Heart right ventricle (tissue), 16 donors: ENCODE results near the gene MSL2. TPM values are rescaled to one million over a fixed set of nuclear protein-coding genes. Genes with fewer than 3 reads are reported as not detected.

Experiments used
- ATAC-seq, 8 donors: fragments of 200-7000 bp; cut with Tn5 transposase; one replicate each; pipeline ENCODE4 v1.9.1; 2020; ENCODE audit warnings: mild to moderate bottlenecking in 8 of 8, moderate library complexity in 8 of 8, moderate number of reproducible peaks in 1 of 8
- DNase-seq, 2 donors: peaks; one replicate each; pipeline ENCODE4 v3.0.0-alpha.2; 2020
- H3K27ac ChIP-seq, 10 donors: fragments of 200-600 bp; sonication (generic) in 2 of 10; one replicate each; pipeline versions ENCODE4 v1.5.0 to v1.8.0; 2020 to 2022; ENCODE audit warnings: mild to moderate bottlenecking in 3 of 10
- H3K27me3 ChIP-seq, 7 donors: fragments of 200-600 bp; one replicate each; pipeline ENCODE4 v1.8.0; 2021 to 2022; ENCODE audit warnings: mild to moderate bottlenecking in 2 of 7
- H3K36me3 ChIP-seq, 9 donors: fragments of 200-600 bp; sonication (generic) in 1 of 9; one replicate each; pipeline versions ENCODE4 v1.5.0 to v1.8.0; 2020 to 2022; ENCODE audit warnings: mild to moderate bottlenecking in 2 of 9
- H3K4me1 ChIP-seq, 9 donors: fragments of 200-600 bp; sonication (generic) in 1 of 9; one replicate each; pipeline versions ENCODE4 v1.5.0 to v1.8.0; 2020 to 2022; ENCODE audit warnings: mild to moderate bottlenecking in 4 of 9
- H3K4me3 ChIP-seq, 10 donors: fragments of 200-600 bp; sonication (generic) in 2 of 10; one replicate each; pipeline versions ENCODE4 v1.5.0 to v1.8.0; 2020 to 2022; ENCODE audit warnings: mild to moderate bottlenecking in 7 of 10, moderate library complexity in 2 of 10
- H3K9me3 ChIP-seq, 11 donors: fragments of 200-600 bp in 10 of 11; sonication (generic) in 2 of 11; one replicate each; pipeline versions ENCODE4 v1.5.0 to v1.8.0; 2013 to 2022; ENCODE audit warnings: mild to moderate bottlenecking in 2 of 11, control low read depth in 1 of 11, moderate library complexity in 1 of 11
- WGBS, 2 donors: extraction: QIAGEN DNeasy Blood & Tissue Kit; methylation state at CpG; one replicate each; pipeline ENCODE4 v1.1.7; 2013; ENCODE audit warnings: inconsistent platforms in 1 of 2; 5-methylcytosine and 5-hydroxymethylcytosine counted together
- intact Hi-C, 10 donors: fragments of 100-400 bp; cut with DNase I; formaldehyde crosslinking; loops; one replicate each; pipeline versions ENCODE4 v1.11.1 to v1.14.2; 2022
- polyA plus RNA-seq, 2 donors: library from polyadenylated mRNA; stranded (reverse); fragments of 200-250 nt; gene quantifications; one replicate each; pipeline ENCODE4 v1.2.3, GENCODE V29; 2013
- total RNA-seq, 10 donors: library from RNA; stranded (reverse); fragmentation: NEBNext Ultra II Directional in 3 of 10; extraction: Animal tissue kit (Norgen Biotek cat#: 25700) in 3 of 10; gene quantifications; one replicate each; pipeline versions ENCODE4 v1.2.1 to v1.2.4, GENCODE V29; 2021 to 2023
- TF ChIP-seq, protein P1 (sequence below), 9 donors: fragments of 200-600 bp; sonication (generic) in 2 of 9; IDR thresholded peaks; one replicate each; pipeline versions ENCODE4 v1.5.0 to v1.8.0; 2021 to 2022; ENCODE audit warnings: antibody characterized with exemption in 9 of 9, mild to moderate bottlenecking in 5 of 9, moderate library complexity in 1 of 9
- donor health status: Arrhythmogenic right ventricular cardiomyopathy.
- donor health status: ischemic (EF 13 %, LVEDD 7.1; RV severe dilation, severe dysfunction).
- donor health status: healthy with polysubstance abuse.
- donor health status: DM: no; HTN: yes; CAD: no.
- donor health status: DM: no; HTN: no; CAD: no.
- donor health status: ischemic (EF 25% LVEDD 6.9; RV normal size, moderate dysfunction).
- donor health status: ischemic (EF 25% LVEDD 5.7; RV mildly dilated, moderate dysfunction).
- donor health status: healthy.
- donor health status: DM: yes; HTN: yes; CAD: no.
- donor health status: Ischemic cardiomyopathy.
- donor health status: ischemic (EF 35%, LVEDD 5.7; RV mildly dilated, moderate dysfunction).
- donor health status: nonischemic (EF 11% LVEDD 7.7; RV severe dilation, severe dysfunction).
- donor health status: DM: yes; HTN: yes; CAD: no.
- donor health status: PGD.
- donor health status: ischemic (EF 29% LVEDD 5.4; RV normal size, mild dysfunction).
- donor health status: nonischemic (EF 23%, LVEDD 6.1; RV moderate dilation, normal function).

Gene MSL2
- total and polyA plus RNA-seq, 12 donors: 3.8 to 25.2 (median 20.1) TPM

DNA sequence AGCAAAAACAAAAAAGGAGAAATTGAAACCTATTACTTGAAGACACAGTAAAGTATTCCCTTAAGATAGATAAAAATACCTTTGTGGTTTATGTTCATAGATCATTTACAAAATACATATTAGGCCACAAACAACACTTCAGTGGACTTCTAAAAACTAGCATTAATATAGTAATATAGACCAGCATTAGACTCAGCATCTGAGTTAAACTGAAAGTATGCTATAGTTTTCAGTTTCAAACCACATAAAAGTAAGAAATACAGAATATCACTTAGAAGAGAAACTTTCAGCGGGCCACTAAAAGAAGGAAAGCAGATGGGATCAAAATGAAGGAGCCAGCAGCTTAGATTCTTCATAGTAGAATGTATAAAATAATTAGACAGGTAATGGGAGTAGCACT is 86.6 kb downstream of the MSL2 start:
- intact Hi-C loops: no loop called here
- Histone ChIP-seq H3K27ac (no peak overlapping the region), H3K9me3 (no peaks in the 10 kb centered on the region), H3K4me1 (no peaks in the 10 kb centered on the region), H3K4me3 (no peak overlapping the region), H3K36me3 (peaks cover 0 to 95% (median 10%) of the 10 kb centered on the region in 9 donors), H3K27me3 (no peaks in the 10 kb centered on the region)
- TF ChIP-seq, protein P1, sequence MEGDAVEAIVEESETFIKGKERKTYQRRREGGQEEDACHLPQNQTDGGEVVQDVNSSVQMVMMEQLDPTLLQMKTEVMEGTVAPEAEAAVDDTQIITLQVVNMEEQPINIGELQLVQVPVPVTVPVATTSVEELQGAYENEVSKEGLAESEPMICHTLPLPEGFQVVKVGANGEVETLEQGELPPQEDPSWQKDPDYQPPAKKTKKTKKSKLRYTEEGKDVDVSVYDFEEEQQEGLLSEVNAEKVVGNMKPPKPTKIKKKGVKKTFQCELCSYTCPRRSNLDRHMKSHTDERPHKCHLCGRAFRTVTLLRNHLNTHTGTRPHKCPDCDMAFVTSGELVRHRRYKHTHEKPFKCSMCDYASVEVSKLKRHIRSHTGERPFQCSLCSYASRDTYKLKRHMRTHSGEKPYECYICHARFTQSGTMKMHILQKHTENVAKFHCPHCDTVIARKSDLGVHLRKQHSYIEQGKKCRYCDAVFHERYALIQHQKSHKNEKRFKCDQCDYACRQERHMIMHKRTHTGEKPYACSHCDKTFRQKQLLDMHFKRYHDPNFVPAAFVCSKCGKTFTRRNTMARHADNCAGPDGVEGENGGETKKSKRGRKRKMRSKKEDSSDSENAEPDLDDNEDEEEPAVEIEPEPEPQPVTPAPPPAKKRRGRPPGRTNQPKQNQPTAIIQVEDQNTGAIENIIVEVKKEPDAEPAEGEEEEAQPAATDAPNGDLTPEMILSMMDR (IDR thresholded peaks at IDR 0.05): no peak
- DNase-seq (no peak), ATAC-seq (no peak)
- 97 to 98% methylated on average over 1 of the region's 1 CpG for WGBS, 2 donors

DNA sequence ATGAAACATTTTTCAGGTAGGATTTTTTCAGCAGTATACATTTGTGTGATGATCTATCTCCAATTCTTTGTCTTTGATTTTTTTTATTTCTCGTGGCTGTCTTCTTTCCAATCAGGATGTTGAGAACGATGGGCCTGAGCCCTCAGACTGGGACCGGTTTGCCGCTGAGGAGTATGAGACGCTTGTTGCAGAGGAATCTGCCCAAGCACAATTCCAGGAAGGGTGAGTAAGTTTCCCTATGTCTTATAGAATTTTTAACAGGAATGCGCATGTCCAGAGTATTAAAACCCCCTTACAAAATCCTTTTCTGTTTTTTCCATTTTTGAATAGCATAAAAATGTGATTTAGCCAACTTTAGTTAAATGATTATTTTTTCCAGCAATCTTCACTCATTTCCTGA is 90.0 kb downstream of the MSL2 start:
- ATAC-seq: no peak
- intact Hi-C loops: no loop called here
- H3K27ac ChIP-seq: no peak overlapping the region
- DNase-seq: no peak
- H3K9me3 ChIP-seq: no peaks in the 10 kb centered on the region
- WGBS, 2 donors: 77 to 86% methylated on average over 6 of the region's 6 CpGs
- TF ChIP-seq, protein P1 (IDR thresholded peaks at IDR 0.05): no peak
- peaks cover 0 to 96% (median 17%) of the 10 kb centered on the region in 9 donors for H3K36me3 ChIP-seq
- no peak overlapping the region for H3K4me3 ChIP-seq
- no peaks in the 10 kb centered on the region for H3K4me1 ChIP-seq
- H3K27me3 ChIP-seq: no peaks in the 10 kb centered on the region

DNA sequence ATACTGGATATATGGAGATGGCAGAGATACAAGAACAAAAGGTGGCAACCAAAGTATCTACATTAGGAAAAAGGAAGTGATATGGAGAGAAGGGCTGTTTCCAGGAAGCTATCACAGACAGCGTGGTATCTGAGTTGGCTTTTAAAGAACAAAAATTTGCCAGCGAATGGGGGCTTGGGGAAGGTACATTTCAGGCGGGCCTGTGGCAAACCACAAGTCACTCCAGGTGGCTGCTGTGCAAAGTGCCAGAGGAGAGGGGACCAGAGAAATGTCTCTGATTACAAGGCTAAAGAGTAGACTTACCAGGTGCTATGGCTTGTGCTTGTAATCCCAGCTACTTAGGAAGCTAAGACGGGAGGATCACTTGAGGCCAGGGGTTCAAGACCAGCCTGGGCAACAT is 91.1 kb downstream of the MSL2 start:
- Histone ChIP-seq H3K4me1 (no peaks in the 10 kb centered on the region), H3K9me3 (no peaks in the 10 kb centered on the region), H3K4me3 (no peak overlapping the region), H3K36me3 (peaks cover 0 to 91% (median 17%) of the 10 kb centered on the region in 9 donors), H3K27ac (no peak overlapping the region), H3K27me3 (no peaks in the 10 kb centered on the region)
- TF ChIP-seq, protein P1 (IDR thresholded peaks at IDR 0.05): no peak
- ATAC-seq (no peak), DNase-seq (no peak)
- WGBS, 2 donors: 89 to 92% methylated on average over 4 of the region's 4 CpGs
- intact Hi-C loops: no loop called here

Other genes with a start within 250 kb of the MSL2 start
- gene PPP2R3A, start 230.6 kb downstream of the MSL2 start, total RNA-seq: 100 to 1,000 TPM in 7 of 10 donors, 10 to 100 TPM in 3; 59.7 to 148 (median 115) TPM
- gene PPP2R3A, start 230.6 kb downstream of the MSL2 start, polyA plus RNA-seq: 10 to 100 TPM in 1 of 2 donors, 1 to 10 TPM in 1; 4.9 to 13.3 TPM
- gene PCCB, start 54.0 kb upstream of the MSL2 start, total RNA-seq: 100 to 1,000 TPM in 7 of 10 donors, 10 to 100 TPM in 3; 78.6 to 163 (median 132) TPM
- gene PCCB, start 54.0 kb upstream of the MSL2 start, polyA plus RNA-seq: 10 to 100 TPM; 17.2 to 42.3 TPM